Measurements from ENCODE around the gene GPR33.
"Not testable (repeated sequence)": the region's sequence is repeated elsewhere in the genome, so short reads cannot be mapped to it uniquely, and the experiment has no call there.

The GPR33 gene, protein sequence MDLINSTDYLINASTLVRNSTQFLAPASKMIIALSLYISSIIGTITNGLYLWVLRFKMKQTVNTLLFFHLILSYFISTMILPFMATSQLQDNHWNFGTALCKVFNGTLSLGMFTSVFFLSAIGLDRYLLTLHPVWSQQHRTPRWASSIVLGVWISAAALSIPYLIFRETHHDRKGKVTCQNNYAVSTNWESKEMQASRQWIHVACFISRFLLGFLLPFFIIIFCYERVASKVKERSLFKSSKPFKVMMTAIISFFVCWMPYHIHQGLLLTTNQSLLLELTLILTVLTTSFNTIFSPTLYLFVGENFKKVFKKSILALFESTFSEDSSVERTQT

DNA sequence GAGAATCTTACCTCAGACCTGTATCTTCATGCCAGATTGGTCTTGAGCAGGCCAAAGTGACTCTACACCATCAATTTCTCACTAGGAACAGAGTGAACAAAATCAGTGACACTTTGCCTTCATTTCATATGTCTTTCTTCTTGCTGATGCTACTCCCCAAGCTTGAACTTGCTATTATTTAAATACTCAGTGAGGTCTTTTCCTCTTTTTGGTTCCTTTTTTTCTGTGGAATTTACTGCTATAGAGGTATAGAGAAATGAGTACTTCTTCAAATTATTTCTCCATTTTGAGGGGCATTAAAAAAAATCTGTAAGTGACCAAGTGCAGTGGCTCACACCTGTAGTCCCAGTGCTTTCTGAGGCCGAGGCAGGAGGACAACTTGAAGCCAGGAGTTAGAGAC, at the start of gene GPR33:
Gene GPR33 (minus strand): TSS at position 154 of the 400 bp plus-strand sequence. CDS start 4,074 bp downstream, outside the sequence.
- DNase-seq (ENCODE audit: low spot score) = no peak

DNA sequence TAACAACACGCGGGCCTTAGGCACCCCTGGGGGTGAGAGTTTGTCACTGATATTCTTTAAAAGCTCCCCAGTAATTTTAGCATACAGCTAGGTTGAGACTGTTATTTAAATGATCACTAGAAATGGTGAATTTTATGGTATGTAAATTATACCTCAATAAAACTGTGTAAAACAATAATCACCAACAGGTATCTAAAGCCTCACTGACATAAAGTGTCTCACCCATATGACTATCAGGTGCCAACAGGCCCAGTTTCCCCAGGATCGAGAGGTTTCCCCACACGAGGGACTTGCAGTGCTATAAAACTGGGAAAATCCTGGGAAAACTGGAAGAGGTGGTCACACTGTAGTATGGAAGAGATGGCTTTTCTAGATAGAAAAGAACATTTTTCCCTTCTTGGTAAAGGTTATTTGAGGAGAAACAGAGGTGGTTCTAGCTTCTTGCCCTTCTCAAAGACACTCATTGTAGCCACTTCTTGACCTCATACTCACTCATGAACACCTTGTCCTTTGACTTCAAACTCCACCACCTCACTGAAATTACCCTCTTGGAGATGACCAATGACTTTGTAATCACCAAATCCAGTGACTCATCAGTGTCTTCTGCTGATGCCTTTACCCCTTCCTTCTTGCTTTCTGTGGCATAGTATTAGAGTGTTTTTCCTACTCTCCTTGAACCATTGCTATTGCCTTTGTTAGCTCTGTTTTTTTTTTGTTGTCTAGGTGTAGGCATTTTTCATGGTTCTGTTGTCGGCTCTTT, 48.5 kb upstream of the GPR33 start:
- DNase-seq (ENCODE audit: low spot score) = peak; percentile 61

DNA sequence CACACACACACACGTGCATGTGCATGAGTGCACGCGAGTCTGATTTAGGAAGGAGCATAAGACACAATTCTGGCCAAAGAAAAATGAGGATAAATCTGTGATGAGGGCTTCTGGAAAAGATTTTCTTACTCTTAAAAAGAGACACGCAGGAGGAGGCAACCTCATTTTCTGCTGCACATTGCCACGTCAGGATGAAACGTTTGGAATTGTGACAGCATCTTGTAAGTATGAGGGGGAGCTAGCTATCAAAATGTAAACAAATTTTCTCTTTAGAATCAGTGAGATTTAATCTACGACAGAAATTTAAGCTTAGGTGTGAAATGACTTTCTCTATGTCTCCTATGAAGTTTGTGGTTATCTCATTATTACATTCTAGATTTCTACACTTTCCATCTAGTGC, 42.3 kb upstream of the GPR33 start:
- DNase-seq (ENCODE audit: low spot score) = no peak

DNA sequence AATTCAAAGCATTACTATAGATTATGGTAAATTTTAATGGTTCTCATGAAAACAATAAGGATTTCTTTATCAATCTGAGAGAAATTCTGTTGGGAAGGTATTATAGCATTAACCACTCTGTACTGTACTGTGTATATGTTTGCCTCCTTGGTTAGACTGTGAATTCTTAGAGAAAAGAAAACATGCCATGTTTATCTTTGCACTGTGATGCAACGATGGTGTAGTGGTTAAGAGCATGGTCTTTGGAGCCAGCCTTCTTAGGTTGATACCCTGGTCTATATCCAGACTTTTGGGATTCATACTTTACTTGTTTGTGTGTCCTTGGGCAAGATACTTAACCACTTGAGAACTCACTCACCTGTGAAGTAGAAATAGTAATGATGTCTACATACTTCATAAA, 41.2 kb upstream of the GPR33 start:
- no peak for DNase-seq (ENCODE audit: low spot score)

DNA sequence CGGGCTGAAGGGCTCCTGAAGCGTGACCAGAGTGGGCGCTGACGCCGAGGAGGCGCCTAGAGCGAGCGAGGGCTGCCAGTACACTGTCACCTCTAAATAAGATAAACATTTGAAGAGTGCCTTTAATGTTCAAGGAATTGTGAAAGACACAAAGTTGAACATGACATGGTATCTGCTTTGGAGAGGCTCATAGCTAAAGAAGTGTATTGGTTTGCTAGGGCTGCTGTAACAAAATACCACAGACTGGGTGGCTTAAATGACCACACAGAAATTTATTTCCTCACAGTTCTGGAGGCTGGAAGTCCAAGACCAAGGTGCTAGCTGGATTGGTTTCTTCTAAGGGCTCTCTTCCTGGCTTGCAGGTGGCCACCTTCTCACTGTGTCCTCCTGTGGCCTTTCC, 39.7 kb upstream of the GPR33 start:
- no peak for DNase-seq (ENCODE audit: low spot score)

DNA sequence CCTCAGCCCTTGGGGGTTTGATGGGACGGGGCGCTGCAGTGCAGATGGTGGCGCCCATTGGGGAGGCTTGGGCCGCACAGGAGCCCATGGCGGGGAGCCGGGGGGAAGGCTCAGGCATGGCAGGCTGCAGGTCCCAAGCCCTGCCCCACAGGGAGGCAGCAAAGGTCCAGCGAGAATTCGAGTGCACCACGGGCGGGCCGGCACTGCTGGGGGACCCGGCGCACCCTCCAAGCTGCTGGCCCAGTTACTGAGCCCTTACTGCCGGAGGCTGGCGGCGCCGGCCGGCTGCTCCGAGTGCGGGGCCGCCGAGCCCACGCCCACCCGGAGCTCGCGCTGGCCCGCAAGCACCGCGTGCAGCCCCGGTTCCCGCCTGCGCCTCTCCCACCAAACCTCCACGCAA, 39.2 kb upstream of the GPR33 start:
- DNase-seq (ENCODE audit: low spot score) = no peak

DNA sequence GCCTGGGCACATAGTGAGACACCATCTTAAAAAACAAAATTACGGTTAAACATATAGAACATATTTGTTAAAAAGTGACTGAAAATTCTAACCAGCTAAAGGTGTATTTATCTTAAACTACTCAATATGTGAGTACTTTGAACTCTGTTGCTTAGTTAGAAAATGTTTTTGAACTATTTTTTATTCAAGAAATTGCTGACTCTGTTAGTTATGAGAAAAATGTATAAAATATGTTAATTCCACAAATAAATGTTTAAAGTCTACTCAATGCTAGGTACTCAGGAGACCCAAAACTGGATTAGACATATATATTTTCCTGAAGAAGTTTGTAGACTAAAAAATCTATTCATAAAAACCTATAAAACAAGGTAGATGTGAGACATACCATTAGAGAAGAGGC, 23.0 kb upstream of the GPR33 start:
- no peak for DNase-seq (ENCODE audit: low spot score)

DNA sequence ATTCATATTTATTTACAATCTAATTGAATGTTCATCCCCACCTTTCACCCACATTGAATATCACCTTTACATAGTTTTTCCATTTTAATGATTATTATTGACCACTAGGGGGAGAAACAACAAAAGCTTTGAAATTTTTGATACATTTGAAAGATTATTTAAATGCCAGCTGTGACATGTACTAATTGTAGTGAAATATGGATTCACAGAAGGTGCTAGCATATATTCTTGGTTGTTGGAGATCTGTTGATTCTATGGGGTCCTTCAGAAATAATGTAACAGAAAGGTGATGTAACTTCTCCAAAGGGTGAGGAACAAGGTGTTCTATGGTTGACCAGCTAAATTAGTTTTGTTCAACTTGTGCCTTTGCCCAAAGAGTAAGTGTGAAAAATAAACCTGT, 22.4 kb upstream of the GPR33 start:
- DNase-seq (ENCODE audit: low spot score) = peak; percentile 45

DNA sequence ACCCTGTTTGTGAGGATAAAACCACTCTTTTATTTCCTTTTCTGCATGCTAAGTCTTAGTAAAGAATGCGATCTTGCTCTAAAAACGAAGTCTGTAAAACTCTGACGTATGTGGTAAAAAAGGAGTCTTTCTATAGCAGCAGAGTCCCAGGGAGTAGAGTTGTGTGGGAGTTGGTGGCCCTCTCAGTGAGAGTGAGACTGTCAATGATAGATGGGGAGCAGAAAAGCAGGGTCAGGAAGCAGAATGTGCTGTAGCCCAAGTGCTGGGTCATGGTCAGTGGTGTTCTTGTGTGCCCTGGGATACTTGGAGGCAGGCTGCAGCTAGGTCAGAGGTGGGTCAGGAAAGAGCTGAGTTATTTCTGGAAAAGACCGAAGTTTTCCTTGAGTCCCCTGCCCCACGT, 20.3 kb upstream of the GPR33 start:
- DNase-seq (ENCODE audit: low spot score) = no peak

DNA sequence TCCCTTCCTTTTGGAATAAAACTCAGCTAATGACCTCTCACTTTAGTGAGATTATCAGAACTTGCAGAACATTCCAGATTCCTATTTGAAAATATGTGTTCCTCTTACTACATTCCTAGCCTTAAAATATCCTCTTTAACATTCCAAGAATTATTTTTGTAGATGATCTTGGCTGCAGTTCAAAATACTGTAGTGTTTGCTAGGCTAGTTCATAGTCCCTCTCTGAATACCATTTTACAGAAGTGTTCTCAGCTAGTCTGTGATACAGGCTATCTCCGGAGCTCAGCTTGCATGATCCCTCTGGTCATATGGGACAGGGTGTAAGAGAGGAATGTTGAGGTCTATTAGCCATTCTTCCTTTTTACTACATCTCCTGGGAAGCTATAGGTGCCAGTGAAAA, 17.6 kb upstream of the GPR33 start:
- DNase-seq (ENCODE audit: low spot score) = no peak

DNA sequence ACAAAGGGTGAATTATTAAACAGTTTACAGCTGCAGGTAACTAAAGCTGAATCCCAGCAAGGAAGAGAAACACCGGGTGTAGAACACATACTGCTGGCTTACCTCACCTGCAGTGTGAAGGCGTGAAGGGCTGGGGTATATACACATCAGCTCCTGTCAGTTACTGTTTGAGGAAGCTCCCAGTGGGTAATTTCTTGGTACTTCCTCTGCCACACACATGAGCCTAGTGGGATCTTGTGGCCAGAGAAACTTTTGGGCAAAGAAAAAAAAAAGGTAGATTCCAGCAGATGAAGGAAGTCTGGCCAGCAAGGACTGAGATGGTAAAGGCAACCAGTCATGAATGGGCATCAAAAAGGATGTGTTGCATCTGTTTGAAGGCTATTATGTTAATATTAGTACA, 14.0 kb upstream of the GPR33 start:
- no peak for DNase-seq (ENCODE audit: low spot score)

DNA sequence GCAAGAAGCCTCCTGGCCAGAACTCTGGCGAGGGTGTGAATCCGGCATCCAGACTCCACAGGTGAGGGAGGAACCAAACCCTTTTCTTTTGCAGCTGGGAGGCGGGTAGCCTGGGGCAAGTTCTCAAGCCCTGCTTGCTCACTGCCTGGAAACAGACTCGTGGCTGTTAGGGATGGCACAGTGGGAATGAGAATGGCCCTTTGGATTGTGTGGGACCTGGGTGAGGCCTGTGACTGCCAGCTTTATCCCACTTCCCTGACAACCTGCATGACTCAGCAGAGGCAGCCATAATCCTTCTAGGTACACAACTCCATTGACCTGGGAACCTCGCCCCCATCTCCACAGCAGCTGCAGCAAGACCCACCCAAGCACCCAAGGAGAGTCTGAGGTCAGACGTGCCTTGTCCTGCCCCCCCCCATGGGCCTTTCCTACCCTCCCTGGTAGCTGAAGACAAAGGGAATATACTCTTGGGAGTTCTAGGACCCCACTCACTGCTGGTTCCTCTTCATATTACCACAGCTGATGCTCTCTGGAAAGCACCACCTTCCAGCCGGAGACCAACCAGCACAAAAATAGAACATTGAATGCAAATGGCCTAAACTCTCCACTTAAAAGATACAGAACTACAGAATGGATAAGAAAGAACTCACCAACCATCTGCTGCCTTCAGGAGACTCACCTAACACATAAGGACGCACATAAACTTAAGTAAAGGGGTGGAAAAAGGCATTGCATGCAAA, 5.1 kb upstream of the GPR33 start:
- DNase-seq (ENCODE audit: low spot score) = no peak

DNA sequence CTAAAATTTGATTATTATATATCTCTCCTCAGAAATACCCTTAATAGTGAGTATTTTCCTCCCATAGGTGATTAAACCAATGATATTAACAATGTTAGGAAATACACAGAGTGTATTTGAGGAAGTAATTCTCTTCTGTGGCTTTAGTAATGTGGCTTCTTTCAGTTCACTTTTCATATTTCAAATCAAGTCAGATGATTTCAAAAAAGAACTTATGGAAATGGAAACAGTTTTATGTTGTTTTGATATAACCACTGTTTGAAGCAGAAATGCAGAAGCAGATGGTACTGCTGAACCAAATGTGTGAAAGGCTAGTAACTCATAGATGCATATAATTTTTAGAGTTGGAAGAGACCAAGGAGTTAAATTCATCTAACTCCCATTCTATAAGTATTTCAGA, 1.9 kb upstream of the GPR33 start:
- DNase-seq (ENCODE audit: low spot score) = no peak

DNA sequence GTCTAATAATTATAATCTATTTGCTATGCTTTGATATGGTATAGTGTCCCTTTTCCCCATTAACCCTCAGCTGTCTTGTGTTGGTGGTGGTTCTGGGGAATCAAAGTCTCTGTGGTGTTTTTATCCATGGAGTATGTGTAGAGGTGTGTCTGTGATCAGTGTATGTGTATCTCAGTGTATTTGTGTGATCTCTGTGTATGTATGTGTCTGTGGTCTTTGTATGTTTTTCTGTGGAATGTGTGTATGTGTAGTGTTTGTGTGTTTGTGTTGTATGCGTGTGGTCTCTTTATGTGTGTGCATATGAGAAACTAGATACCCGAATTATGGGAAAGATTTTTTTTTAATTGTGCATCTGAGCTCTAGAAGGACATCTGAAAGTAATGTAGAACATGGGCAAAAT, 1.1 kb downstream of the GPR33 start:
- no peak for DNase-seq (ENCODE audit: low spot score)

DNA sequence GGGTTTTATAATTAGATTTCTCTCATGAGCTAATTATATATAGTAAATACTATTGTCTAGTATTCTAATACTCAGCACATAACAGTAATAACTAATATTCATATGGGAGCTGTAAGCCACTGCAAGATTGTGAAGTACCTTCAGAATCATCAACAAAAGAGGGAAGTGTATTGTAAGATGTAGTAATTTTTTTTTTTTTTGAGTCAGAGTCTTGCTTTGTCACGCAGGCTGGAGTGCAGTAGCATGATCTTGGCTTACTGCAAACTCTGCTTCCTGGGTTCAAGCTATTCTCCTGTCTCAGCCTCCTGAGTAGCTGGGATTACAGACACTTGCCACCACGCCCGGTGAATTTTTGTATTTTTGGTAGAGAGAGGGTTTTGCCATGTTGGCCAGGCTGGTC, 3.1 kb downstream of the GPR33 start:
- no peak for DNase-seq (ENCODE audit: low spot score)

DNA sequence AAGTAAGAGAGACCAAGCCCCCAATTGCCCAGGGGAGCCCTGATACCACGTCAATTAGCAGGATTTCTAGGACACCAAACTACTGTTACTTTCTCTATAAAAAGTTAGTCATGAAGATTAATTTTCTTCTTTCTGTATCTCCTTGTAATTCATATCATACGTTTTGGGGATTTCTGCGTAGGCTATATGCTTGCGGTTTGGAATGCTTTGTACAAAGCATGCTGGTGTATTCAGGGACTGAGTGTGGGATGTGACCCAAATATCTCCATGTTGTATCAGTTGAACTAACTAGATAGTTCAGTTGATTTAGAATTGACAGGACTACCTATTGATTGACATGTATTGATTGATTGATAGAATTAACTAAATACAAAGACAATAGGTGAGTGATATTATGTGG, 7.7 kb downstream of the GPR33 start:
- DNase-seq (ENCODE audit: low spot score) = no peak

DNA sequence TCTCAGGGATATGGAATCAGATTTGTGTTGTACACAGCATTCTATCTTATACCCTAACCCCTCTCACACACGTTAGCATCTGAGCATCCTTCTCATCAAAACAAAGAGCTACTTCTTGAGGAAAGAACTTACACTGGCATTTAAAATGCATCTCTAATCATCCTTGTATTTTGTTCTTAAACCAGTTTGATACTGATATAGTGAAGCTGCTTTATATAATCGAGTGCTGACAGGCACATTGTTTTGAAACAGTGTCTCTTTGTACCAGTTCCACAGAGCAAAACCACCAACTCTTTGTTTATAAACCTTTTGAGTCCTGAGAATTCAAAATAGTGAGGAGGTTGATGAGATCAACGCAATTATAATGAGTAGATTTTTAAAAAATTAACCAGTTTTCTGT, 8.8 kb downstream of the GPR33 start:
- DNase-seq (ENCODE audit: low spot score) = no peak

DNA sequence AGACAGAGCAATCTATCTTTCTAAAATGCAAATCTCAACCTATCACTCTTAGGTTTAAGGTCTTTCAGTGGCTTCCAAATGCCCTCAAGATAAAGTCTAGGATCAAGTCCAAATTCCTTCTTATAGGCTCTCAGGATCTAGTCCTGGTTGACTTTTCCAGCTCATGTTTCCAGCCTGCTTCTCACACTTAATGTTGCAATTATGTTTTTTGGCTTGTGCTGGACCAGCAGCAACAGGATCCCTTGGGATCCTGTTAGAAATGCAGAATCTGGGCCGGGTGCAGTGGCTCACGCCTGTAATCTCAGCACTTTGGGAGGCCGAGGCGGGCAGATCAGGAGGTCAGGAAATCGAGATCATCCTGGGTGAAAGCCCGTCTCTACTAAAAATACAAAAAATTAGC, 10.6 kb downstream of the GPR33 start:
- DNase-seq (ENCODE audit: low spot score) = no peak

DNA sequence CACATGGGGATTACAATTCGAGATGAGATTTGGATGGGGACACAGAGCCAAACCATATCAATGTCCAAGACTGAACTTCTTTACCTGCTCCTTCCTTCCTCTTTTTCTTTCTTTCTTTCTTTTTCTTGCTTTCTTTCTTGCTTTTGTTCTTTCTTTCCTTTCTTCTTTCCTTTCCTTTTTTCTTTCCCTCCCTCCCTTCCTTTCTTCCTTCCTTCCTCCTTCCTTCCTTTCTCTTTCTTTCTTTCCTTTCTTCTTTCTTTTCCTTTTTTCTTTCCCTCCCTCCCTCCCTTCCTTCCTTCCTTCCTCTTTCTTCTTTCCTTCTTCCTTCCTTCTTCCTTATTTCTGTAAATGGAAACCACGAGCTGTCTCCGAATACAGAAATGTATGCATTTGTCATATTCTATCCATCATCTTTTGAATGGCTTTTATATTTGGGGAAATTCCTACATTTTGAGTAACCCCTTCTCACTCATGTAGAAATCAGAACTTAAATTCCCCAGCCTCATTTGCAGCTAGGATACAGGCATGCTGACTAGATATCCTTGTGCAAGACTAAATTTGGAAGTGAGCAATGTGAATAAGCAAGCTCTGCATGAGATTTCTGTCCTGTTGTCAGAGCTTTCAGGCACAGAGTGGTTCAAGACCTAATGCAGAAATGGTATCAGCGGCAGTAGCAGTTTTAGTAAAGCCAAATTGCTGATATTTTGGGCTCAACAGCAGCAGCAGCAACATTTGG, 11.5 kb downstream of the GPR33 start:
- no peak for DNase-seq (ENCODE audit: low spot score)

DNA sequence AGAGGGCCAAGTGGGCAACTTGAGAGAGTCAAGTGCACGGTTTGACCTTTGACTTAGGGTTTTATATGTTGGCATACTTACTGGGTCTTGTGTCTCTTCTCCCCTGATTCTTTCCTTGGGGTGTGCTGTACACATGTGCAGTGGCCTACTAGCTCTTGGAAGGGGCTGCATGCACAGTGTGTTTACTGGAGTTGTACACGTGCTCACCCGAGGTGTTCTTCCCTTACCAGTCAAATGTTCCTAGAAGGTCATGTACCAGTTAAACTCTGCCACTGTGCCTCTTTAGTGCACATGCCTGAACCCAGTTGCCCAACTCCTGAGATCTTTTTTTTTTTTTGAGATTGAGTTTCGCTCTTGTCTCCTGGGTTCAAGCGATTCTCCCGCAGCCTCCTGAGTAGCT, 21.3 kb downstream of the GPR33 start:
- DNase-seq (ENCODE audit: low spot score) = no peak

DNA sequence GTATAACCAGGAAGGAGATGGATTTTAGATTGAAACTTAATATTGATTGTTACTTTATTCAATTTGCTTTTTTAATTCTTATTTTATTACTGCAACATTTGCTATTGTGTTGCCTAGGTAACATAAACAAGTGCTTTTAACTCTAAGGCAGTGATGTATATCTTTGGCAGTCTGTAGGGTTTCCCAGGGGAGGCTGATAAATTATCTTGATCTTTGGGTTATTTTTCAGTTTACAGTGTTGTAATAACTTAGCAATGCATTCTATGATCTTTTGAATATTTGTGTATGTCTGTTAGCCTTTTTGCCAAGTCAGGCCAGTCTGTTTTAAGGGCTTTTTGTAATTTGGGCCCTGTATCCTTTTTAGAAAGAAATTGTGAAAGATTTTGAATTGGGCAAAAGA, 22.7 kb downstream of the GPR33 start:
- no peak for DNase-seq (ENCODE audit: low spot score)

DNA sequence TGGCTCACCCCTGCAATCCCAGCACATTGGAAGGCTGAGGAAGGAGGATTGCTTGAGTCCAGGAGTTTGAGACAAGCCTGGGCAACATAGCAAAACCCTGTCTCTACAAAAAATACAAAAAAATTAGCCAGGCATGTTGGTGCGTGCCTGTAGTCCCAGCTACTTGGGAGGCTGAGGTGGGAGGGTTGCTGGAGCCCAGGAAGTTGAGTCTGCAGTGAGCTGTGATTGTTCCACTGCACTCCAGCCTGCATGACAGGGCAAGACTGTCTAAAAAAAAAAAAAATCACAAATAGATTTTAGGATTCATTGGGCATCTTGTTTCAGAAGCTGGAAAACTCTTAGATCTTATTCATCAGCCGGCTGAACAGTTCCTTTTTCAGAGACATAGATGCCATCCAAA, 25.4 kb downstream of the GPR33 start:
- not testable (repeated sequence) for DNase-seq (ENCODE audit: low spot score)
